Vagina (tissue), 2 donors: ENCODE data around the gene TSPEAR.

ENCODE experiments used
- CTCF ChIP-seq, 3 experiments: fragments of 450-650 bp in 2 of 3; fragments of 200-600 bp in 1 of 3; sonication (generic) in 1 of 3; IDR thresholded peaks; one replicate each; pipeline ENCODE4 v1.5.1; 2017 to 2019; ENCODE audit warnings: antibody characterized with exemption in 3 of 3, mild to moderate bottlenecking in 2 of 3, moderate library complexity in 2 of 3
- POLR2AphosphoS5 ChIP-seq, 2 donors: sonication (generic); formaldehyde crosslinking; IDR thresholded peaks; one replicate each; pipeline ENCODE4 v1.9.0; 2017; ENCODE audit warnings: antibody characterized with exemption in 2 of 2, mild to moderate bottlenecking in 2 of 2, low read depth in 1 of 2; ENCODE audit not compliant: insufficient read depth in 1 of 2

GRCh38 chr21:44569861-44570517 is 141.4 kb downstream of the TSPEAR start:
- TF ChIP-seq POLR2AphosphoS5 (IDR thresholded peaks at IDR 0.05; ENCODE audit: insufficient read depth in 1 of 2, low read depth in 1 of 2) (no peak), CTCF (IDR thresholded peaks at IDR 0.05) (no peak)
